Measurements from ENCODE around the gene PRDM2.

DNA sequence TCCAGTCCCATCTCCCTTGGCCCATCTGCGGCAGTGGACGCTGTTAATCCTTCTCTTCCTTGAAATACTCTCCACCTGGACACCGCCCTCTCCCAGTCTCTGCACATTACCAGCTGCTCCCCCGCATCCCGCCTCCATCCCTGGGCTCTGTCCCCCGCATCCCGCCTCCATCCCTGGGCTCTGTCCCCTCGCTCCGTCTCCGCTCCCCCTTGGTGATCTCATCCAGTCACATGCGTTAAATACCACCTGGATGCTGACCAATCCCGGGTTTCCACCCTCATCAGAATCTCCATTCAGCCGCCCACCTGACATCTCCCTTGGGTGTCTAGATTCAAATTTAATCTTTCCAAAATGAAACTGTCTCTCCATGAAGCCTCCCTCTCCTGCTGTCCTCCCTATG is 106.1 kb downstream of the PRDM2 start:
- TF ChIP-seq POLR2AphosphoS5 (IDR thresholded peaks at IDR 0.05; ENCODE audit: low read depth, low read length) (no peak), CREB1 (IDR thresholded peaks at IDR 0.05) (no peak), CREB1 (CRISPR knock-in tag; IDR thresholded peaks at IDR 0.05) (no peak), POLR2A (IDR thresholded peaks at IDR 0.05; ENCODE audit: insufficient read depth in 1 of 2, low read depth in 2 of 2, low read length in 2 of 2) (no peak), ZNF274 (CRISPR knock-in tag; IDR thresholded peaks at IDR 0.05) (no peak), NR2C2 (CRISPR knock-in tag; IDR thresholded peaks at IDR 0.05; ENCODE audit: borderline replicate concordance) (no peak), PITX1 (CRISPR knock-in tag; IDR thresholded peaks at IDR 0.05) (no peak), CBX1 (IDR thresholded peaks at IDR 0.05; ENCODE audit: low read depth) (no peak), ZBTB7A (CRISPR knock-in tag; IDR thresholded peaks at IDR 0.05) (no peak)
- TF ChIP-seq, protein P1, sequence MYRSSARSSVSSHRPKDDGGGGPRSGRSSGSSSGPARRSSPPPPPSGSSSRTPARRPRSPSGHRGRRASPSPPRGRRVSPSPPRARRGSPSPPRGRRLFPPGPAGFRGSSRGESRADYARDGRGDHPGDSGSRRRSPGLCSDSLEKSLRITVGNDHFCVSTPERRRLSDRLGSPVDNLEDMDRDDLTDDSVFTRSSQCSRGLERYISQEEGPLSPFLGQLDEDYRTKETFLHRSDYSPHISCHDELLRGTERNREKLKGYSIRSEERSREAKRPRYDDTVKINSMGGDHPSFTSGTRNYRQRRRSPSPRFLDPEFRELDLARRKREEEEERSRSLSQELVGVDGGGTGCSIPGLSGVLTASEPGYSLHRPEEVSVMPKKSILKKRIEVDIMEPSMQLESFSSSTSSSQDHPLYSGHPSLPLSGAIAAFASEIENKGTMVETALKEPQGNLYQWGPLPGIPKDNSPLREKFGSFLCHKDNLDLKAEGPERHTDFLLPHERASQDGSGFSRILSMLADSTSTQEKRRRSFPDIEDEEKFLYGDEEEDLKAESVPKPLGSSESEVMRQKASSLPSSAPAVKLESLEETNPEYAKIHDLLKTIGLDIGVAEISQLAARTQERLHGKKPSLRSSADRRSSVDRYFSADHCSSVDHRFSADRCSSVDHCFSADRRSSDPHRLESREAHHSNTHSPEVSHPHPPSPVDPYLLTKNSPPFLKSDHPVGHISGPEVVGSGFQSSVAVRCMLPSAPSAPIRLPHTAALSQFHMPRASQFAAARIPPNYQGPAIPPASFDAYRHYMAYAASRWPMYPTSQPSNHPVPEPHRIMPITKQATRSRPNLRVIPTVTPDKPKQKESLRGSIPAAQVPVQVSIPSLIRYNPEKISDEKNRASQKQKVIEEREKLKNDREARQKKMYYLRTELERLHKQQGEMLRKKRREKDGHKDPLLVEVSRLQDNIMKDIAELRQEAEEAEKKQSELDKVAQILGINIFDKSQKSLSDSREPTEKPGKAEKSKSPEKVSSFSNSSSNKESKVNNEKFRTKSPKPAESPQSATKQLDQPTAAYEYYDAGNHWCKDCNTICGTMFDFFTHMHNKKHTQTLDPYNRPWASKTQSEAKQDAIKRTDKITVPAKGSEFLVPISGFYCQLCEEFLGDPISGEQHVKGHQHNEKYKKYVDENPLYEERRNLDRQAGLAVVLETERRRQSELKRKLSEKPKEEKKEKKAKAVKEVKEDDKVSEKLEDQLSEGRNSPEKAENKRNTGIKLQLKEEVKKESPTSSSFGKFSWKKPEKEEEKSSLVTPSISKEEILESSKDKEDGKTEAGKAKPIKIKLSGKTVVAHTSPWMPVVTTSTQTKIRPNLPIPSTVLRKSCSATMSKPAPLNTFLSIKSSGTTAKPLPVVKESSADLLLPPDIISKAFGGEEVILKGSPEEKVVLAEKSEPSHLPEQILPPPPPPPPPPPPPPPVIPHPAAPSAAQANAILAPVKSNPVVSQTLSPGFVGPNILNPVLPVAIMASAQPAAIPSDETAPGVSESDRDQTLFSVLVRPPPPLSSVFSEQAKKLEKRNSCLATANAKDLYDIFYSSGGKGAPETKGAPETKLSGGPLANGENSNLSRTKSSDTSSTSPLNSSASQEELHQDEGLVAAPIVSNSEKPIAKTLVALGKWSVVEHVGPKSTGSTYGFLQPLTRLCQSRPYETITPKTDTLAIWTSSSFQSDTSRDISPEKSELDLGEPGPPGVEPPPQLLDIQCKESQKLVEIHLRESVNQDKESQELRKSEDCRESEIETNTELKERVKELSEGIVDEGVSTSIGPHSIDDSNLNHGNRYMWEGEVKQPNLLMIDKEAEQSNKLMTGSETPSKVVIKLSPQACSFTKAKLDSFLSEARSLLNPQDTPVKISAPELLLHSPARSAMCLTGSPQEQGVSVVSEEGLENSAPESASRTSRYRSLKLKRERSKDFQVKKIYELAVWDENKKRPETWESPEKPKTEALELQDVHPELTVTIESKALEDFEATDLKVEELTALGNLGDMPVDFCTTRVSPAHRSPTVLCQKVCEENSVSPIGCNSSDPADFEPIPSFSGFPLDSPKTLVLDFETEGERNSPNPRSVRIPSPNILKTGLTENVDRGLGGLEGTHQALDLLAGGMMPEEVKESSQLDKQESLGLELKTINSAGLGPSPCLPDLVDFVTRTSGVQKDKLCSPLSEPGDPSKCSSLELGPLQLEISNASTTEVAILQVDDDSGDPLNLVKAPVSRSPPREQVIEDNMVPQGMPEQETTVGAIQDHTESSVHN (CRISPR knock-in tag; IDR thresholded peaks at IDR 0.05): no peak

All from HepG2 (cell line).